Measurements from ENCODE around the gene MRPL45. TPM values are rescaled to one million over a fixed set of nuclear protein-coding genes. Genes with fewer than 3 reads are reported as not detected.
A peak's percentile ranks its signal among the peaks of the same experiment; 100 is the strongest.

Gene MRPL45
- total RNA-seq, 2 experiments from 2014 or later, result 22.3 to 36.8 TPM

- no peak for ATAC-seq
- Mint-ChIP-seq H3K36me3 (no peaks in the 10 kb centered on the region), H3K27me3 (no peaks in the 10 kb centered on the region), H3K4me1 (peaks cover 5% of the 10 kb centered on the region), H3K9me3 (ENCODE audit: low read depth) (no peaks in the 10 kb centered on the region), H3K4me3 (no peak overlapping the region), H3K27ac (no peak overlapping the region)
- no peak for DNase-seq
- CTCF ChIA-PET, result no interaction called here
These were observed 32.3 kb downstream of the MRPL45 start for GRCh38 chr17:38329284-38329683.

DNA sequence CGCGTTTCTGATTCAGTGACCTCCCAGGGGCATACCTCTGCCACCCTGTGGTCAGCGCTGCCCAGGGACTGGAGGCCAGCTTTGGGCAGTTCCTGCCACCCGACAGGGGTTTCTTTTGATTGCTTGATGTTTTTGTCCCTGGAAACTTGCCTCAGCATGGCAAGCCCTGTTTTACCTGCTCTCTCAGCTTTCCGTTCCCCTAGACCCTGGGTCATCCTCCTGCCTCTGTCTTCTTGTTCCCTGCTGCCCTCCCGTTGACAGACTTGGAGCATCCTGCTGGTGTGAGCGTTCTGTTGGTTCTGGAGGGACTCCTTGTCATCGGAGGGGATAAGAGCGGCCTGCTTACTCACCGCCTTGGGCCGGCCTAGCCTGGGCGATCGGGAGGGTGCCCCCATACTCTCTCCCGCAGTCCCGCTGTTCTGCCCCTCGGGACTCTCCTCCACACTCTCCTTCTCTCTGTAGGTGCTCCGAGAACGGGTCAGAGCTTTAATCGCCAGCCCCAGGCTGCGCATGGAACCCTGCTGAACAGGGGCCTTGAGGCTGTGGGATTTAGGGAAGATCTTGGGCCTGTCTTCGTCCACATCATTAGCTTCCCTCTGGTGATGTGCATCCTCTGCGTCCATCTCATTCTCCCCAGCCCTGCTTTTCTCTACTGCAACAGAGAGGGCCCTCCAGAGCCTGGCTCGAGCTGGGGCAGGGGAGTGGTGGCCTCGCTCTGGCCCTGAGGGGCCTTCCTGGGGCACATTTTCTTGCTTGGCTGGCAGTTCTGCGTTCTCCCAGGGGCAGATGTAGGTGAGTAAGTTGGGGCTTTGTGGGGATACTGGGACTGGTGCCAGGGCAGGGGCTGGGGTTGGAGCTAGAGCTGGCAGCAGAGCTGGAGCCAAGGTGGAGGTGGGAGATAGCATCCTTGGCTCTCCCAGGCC, 33.1 kb downstream of the MRPL45 start:
- DNase-seq (no peak), ATAC-seq (no peak)
- no peak overlapping the region for H3K27ac Mint-ChIP-seq
- H3K4me1 Mint-ChIP-seq, result peaks cover 5% of the 10 kb centered on the region
- no peak overlapping the region for H3K4me3 Mint-ChIP-seq
- H3K9me3 Mint-ChIP-seq (ENCODE audit: low read depth), result no peaks in the 10 kb centered on the region
- H3K27me3 Mint-ChIP-seq, result no peaks in the 10 kb centered on the region
- CTCF ChIA-PET, result interaction anchor here (2.0 kb wide), 1 partner anchor 8 kb away, joined by 13 read pairs; no protein-coding TSS in a partner anchor
- no peaks in the 10 kb centered on the region for H3K36me3 Mint-ChIP-seq

DNA sequence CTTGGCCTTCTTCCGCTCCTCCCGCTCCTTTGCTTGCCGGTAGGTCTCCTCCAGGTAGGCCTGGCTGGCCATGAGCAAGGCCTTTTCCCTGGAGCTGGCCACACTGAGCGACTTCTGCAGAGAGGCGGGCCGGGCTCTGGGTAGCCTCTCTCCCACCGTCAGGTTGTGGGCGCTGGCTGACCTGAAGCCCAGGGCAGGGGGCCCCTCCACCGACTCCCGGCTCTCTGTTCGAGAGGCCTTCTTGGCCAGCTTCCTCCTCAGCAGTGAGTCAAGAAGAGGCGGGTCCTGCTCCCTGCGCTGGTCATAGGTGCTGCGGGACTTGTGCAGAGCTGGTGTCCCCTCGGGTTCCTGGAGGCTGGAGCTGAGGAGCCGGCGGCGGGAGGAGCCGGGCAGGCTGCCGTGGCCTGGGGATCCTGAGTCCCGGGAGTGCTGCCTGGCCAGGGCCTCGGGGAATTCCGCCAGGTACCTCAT, 34.0 kb downstream of the MRPL45 start:
- DNase-seq (no peak), ATAC-seq (no peak)
- H3K4me1 Mint-ChIP-seq, result peaks cover 5% of the 10 kb centered on the region
- no peak overlapping the region for H3K27ac Mint-ChIP-seq
- no peak overlapping the region for H3K4me3 Mint-ChIP-seq
- H3K36me3 Mint-ChIP-seq, result no peaks in the 10 kb centered on the region
- H3K9me3 Mint-ChIP-seq (ENCODE audit: low read depth), result no peaks in the 10 kb centered on the region
- CTCF ChIA-PET, result interaction anchor here (1.2 to 2.0 kb wide), 3 partner anchors 9 to 84 kb away, joined by 4 to 13 read pairs (median 9); no protein-coding TSS in a partner anchor
- no peaks in the 10 kb centered on the region for H3K27me3 Mint-ChIP-seq

DNA sequence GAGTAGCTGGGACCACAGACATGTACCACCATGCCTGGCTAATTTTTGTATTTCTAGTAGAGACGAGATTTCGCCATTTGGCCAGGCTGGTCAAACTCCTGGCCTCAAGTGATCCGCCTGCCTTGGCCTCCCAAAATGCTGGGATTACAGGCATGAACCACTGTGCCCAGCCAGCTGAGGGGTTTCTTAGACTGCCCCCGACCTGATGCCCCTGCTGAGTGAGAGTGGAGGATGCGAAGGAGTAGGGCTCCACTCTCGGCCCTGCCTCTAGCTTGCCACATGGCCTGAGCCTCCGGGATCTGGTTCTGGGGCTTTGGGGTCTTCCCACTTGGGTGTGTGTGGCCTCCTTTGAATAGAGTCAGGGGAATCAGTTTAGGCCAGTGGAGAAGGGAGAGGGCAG, 35.8 kb downstream of the MRPL45 start:
- DNase-seq, result no peak
- CTCF ChIA-PET, result interaction anchor here (0.8 to 2.8 kb wide), 7 partner anchors 9 to 83 kb away, joined by 3 to 15 read pairs (median 6); no protein-coding TSS in a partner anchor
- Mint-ChIP-seq H3K27me3 (no peaks in the 10 kb centered on the region), H3K4me1 (no peaks in the 10 kb centered on the region), H3K27ac (no peak overlapping the region), H3K4me3 (no peak overlapping the region), H3K36me3 (no peaks in the 10 kb centered on the region), H3K9me3 (ENCODE audit: low read depth) (no peaks in the 10 kb centered on the region)
- ATAC-seq, result no peak

- Mint-ChIP-seq H3K9me3 (ENCODE audit: low read depth) (no peaks in the 10 kb centered on the region), H3K27ac (no peak overlapping the region), H3K27me3 (no peaks in the 10 kb centered on the region), H3K4me3 (no peak overlapping the region), H3K36me3 (no peaks in the 10 kb centered on the region), H3K4me1 (no peaks in the 10 kb centered on the region)
- peak; percentile 66 for DNase-seq
- ATAC-seq, result peak; percentile 70
- CTCF ChIA-PET, result interaction anchor here (0.6 to 2.8 kb wide), 8 partner anchors 10 to 225 kb away, joined by 3 to 15 read pairs (median 4); no protein-coding TSS in a partner anchor
These were observed 36.8 kb downstream of the MRPL45 start for GRCh38 chr17:38333635-38334295.

GRCh38 chr17:38334480-38335364, 37.8 kb downstream of the MRPL45 start:
- Mint-ChIP-seq H3K4me1 (no peaks in the 10 kb centered on the region), H3K27me3 (no peaks in the 10 kb centered on the region), H3K4me3 (no peak overlapping the region), H3K36me3 (no peaks in the 10 kb centered on the region), H3K9me3 (ENCODE audit: low read depth) (no peaks in the 10 kb centered on the region), H3K27ac (no peak overlapping the region)
- ATAC-seq, result no peak
- CTCF ChIA-PET, result interaction anchor here (1.0 to 2.8 kb wide), 5 partner anchors 8 to 224 kb away, joined by 3 to 15 read pairs (median 4); no protein-coding TSS in a partner anchor
- DNase-seq, result no peak

GRCh38 chr17:38336838-38337237, 39.9 kb downstream of the MRPL45 start:
- H3K4me1 Mint-ChIP-seq, result no peaks in the 10 kb centered on the region
- no peak overlapping the region for H3K27ac Mint-ChIP-seq
- ATAC-seq (no peak), DNase-seq (no peak)
- no peak overlapping the region for H3K4me3 Mint-ChIP-seq
- no peaks in the 10 kb centered on the region for H3K36me3 Mint-ChIP-seq
- H3K27me3 Mint-ChIP-seq, result peaks cover 4% of the 10 kb centered on the region
- CTCF ChIA-PET, result no interaction called here
- no peaks in the 10 kb centered on the region for H3K9me3 Mint-ChIP-seq (ENCODE audit: low read depth)

GRCh38 chr17:38338053-38338452, 41.1 kb downstream of the MRPL45 start:
- Mint-ChIP-seq H3K36me3 (no peaks in the 10 kb centered on the region), H3K4me1 (no peaks in the 10 kb centered on the region), H3K4me3 (no peak overlapping the region), H3K9me3 (ENCODE audit: low read depth) (no peaks in the 10 kb centered on the region), H3K27ac (no peak overlapping the region), H3K27me3 (peaks cover 4% of the 10 kb centered on the region)
- CTCF ChIA-PET, result interaction anchor here (0.9 to 2.5 kb wide), 2 partner anchors 11 to 86 kb away, joined by 3 to 18 read pairs; no protein-coding TSS in a partner anchor
- ATAC-seq, result no peak
- no peak for DNase-seq

- H3K27ac Mint-ChIP-seq, result no peak overlapping the region
- ATAC-seq (no peak), DNase-seq (no peak)
- CTCF ChIA-PET, result interaction anchor here (0.9 to 2.5 kb wide), 3 partner anchors 10 to 85 kb away, joined by 3 to 18 read pairs (median 4); no protein-coding TSS in a partner anchor
- peaks cover 4% of the 10 kb centered on the region for H3K27me3 Mint-ChIP-seq
- H3K4me1 Mint-ChIP-seq, result no peaks in the 10 kb centered on the region
- H3K4me3 Mint-ChIP-seq, result no peak overlapping the region
- H3K9me3 Mint-ChIP-seq (ENCODE audit: low read depth), result no peaks in the 10 kb centered on the region
- no peaks in the 10 kb centered on the region for H3K36me3 Mint-ChIP-seq
These were observed 41.6 kb downstream of the MRPL45 start for GRCh38 chr17:38338535-38338934.

GRCh38 chr17:38339891-38340290, 42.9 kb downstream of the MRPL45 start:
- CTCF ChIA-PET, result interaction anchor here (1.3 to 2.5 kb wide), 3 partner anchors 9 to 84 kb away, joined by 4 to 18 read pairs (median 4); no protein-coding TSS in a partner anchor
- peaks cover 4% of the 10 kb centered on the region for H3K27me3 Mint-ChIP-seq

DNA sequence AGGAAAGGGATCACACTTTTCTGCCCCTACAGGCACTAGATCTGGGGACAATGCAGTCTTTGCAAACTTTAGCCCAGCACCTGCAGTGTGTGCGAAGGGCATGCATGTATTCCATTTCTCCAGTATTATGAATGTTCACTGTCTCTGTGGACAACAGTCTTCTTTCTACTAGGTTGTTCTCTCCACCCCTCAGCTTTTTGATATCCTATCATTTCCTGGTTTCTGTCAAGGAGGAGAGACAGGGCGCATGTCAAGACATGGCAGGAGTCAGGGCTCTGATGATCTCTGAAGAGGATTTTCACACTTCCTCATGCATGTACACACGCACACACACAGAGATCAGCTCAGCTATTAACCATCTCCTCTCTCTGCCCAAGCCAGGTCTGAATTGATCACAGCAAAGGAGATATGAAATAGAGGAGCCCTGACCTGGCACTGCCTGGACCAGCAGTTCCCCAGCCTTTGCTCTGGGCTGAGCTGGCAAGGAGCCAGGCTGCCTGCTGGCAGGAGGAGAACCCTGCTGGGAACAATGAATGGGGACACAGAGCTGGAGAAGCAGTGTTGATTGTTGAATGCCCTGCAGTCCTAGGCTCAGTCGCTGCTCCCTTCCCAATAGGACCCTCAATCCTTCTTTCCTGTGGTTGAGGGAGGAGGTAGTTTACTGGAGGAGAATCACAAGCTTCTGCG, 44.2 kb downstream of the MRPL45 start:
- no peak overlapping the region for H3K4me3 Mint-ChIP-seq
- ATAC-seq, result no peak
- CTCF ChIA-PET, result no interaction called here
- peaks cover 4% of the 10 kb centered on the region for H3K27me3 Mint-ChIP-seq
- no peaks in the 10 kb centered on the region for H3K36me3 Mint-ChIP-seq
- H3K27ac Mint-ChIP-seq, result no peak overlapping the region
- DNase-seq, result no peak
- H3K4me1 Mint-ChIP-seq, result no peaks in the 10 kb centered on the region
- no peaks in the 10 kb centered on the region for H3K9me3 Mint-ChIP-seq (ENCODE audit: low read depth)

More at GRCh38 chr17:38339891-38340290, 42.9 kb downstream of the MRPL45 start:
- DNase-seq, result no peak
- H3K27ac Mint-ChIP-seq, result no peak overlapping the region
- H3K4me1 Mint-ChIP-seq, result no peaks in the 10 kb centered on the region
- ATAC-seq, result no peak
- H3K9me3 Mint-ChIP-seq (ENCODE audit: low read depth), result no peaks in the 10 kb centered on the region
- no peak overlapping the region for H3K4me3 Mint-ChIP-seq
- H3K36me3 Mint-ChIP-seq, result no peaks in the 10 kb centered on the region

- Mint-ChIP-seq H3K36me3 (no peaks in the 10 kb centered on the region), H3K27me3 (peaks cover 4% of the 10 kb centered on the region), H3K4me1 (no peaks in the 10 kb centered on the region), H3K27ac (no peak overlapping the region), H3K4me3 (no peak overlapping the region), H3K9me3 (ENCODE audit: low read depth) (no peaks in the 10 kb centered on the region)
- ATAC-seq (no peak), DNase-seq (no peak)
- CTCF ChIA-PET, result interaction anchor here (17.4 kb wide), 1 partner anchor 72 kb away, joined by 334 read pairs; no protein-coding TSS in a partner anchor
These were observed 46.1 kb downstream of the MRPL45 start for GRCh38 chr17:38342886-38343607.

Data from activated CD8-positive, alpha-beta memory T cell treated with anti-CD3 and anti-CD28 coated beads, Interleukin-2, amount 10 ng/mL, durations not matched to agents 7 days and 5 days (primary cell).